GM18511 (cell line): ENCODE results near the gene UBL5.

Source experiments
- ATAC-seq: cut with Tn5 transposase; IDR thresholded peaks from one replicate; pipeline ENCODE4 v1.9.1; 2021; ENCODE audit warnings: mild to moderate bottlenecking, moderate library complexity; ENCODE audit not compliant: unreplicated experiment

UBL5 gene

DNA sequence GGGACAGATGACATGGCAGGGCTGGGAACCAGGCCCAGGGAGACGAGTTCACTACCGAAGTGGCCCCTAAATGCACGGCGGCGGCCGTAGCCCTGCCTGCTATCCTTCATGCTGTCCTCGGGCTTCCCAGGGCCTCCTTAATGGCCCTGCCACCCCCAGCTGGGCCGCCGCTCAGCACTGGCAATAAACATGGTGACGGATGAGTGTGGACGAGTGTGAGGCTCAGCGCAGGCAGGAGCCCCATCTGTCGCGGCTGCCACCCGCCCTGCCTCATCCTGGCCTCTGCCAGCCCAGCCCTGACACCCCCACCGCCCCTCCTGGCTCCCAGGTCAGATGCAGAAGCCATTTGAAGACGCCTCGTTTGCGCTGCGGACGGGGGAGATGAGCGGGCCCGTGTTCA is 21.0 kb downstream of the UBL5 start:
- no peak for ATAC-seq

DNA sequence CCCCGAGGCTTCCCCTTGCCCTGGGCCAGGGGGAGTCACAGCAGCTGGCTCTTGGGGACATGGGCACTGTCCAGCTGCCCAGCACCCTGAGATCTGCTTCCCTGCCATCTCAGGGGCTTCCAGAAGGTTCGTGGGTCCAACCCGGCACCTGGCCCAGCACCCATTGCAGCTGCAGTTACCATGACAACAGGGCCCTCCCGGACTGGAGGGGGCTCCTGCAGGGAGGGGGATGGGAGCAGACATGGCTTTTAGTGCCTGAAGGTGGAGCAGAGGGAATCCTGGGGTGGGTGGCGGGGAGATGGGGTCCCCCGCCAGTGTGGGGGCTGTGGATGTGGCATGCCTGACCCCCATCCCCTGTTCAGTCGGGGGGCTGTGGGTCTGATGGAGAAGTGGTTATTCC is 22.1 kb downstream of the UBL5 start:
- no peak for ATAC-seq

DNA sequence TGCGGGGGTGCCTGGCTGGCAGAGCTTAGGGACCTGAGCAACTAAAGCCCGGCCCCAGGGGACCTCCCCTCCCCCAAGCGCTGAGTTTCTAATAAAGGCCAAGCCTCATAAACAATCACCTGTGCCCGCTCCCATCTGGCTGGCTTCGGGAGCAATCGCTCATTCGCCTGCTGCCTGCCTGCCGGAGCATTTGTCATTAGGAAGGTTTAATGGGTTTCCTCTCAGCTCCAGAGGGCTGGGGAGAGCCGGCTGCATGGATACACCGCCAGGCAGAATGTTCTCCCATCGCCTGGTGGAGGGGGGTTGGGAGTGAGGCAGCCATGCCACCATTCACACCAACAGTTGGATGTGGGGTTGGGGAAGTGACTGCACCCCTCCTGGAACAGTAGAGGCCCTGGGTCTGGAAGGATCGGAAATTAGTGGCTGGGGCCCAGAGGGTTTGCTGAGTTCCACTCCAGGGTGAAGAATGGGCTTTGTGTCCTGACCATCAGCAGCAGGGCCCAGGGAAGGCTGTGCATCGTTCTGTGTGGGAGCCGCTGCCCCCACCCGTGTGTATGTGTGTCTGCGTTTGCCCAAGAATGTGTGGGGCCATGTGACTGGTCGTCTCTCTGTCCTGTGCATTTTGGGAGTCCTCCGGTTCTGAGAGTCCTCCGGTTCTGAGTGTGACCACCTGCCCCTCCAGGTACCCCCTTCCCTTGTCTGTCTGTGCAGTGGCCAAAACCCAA is 22.7 kb downstream of the UBL5 start:
- no peak for ATAC-seq

DNA sequence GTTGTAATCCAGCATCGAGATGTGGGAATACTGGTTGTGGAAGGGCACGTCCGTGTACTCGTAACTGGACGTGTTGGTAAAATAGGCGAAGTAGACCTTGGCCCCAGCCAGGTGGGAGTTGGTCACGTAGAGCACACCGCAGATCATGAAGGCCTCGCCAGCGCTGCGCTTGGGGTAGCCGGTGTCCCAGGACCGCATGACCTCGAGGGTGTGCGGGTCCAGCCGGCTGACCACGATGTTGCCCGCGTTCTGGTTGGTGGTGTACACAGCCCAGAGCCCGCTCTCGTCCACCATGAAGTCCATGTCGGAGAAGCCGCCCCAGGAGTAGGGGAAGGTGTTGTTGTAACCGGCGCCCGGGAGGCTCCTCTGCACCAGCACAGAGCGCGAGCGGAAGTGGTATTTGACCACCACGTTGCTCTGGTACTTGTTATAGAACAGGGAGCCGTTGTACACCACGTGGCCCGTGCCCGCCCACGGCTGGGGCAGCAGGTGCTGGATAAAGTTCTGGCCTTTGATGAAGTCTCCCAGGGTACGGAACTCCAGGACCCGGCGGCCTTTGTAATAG is 26.6 kb downstream of the UBL5 start:
- no peak for ATAC-seq

DNA sequence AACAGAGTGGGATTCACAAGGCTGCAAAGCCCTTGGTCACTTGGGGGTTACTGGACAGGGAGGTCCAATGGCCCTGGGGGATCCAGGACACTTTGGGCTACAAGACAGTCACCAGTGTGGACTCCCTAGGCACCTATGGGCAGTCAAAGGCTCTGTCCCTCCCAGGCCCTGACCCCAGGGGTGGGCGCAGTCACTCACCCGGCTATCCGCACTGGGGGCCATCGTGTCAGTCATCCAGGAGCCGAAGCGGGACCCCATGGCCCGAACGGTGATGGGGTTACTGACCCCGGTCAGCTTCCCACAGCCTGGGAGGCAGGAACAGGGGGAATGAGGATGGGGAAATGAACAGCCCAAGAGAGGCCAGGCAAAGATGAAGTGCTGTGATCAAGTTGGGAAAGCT is 28.9 kb downstream of the UBL5 start:
- ATAC-seq, result no peak

DNA sequence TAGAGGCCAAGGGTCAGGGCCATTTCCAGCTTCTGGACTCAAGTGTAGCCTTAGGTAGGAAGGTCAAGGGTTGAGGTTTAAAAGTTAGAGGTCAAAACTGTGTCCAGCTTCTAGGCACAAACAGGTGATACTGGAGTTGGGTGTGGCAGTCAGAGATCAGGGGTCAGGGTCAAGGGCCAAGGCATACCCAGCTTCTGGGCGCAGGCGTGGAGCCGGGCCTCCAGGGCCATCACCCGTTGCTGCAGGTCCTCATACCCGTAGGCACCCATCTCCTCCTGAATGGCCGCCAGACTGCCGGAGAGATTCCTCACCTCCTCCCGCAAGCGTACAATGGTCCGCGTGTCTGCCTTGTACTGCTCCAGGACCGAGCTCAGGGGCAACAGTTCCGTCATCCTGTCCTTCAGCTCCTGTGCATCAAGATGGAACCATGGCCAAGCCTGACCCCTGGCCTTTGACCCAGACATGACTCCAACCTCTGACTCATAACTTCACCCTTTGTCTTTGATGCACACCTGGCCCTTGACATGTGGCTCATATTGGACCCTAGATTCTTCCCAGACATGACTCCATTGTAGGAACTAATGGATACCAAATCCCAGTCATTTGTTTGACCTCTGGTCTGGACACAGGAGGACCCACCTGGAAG is 29.5 kb downstream of the UBL5 start:
- no peak for ATAC-seq

DNA sequence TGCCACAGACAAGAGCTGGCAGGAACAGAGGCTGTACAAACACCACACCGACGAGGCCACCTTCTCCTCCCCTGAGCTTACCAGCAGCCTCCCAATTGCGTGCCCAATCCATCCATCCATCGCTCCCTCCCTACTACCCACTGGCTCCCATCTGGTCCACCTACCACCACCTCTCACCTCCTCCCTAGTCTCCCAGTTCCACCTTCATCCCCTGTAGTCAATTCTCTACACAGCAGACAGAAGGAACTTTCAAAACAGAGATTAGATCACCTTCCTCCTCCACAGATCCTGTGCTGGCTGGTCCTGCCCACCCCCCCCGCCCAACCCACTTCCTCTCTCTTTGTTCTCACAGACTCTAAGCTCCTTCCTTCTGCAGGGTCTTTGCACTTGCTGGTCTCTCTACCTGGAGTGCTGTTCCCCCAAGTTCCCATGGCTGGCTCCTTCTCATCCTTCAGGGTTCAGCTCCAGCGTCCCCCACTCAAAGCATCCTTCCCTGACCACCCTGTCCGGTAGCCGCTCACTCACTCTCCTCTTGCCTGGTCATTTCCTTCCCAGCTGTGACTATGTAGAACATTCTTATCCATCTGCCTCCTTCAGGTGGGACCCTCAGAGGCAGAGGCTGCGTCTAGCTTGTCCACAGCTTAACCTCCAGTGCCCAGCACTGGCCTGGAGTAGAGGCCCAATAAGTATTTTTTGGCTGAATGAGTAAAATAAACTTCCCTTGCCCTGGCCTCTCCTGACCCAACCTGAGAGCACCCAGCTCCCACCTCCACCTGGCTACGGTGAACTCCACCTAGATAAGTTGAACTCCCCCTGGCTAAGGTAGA is 30.4 kb downstream of the UBL5 start:
- no peak for ATAC-seq

DNA sequence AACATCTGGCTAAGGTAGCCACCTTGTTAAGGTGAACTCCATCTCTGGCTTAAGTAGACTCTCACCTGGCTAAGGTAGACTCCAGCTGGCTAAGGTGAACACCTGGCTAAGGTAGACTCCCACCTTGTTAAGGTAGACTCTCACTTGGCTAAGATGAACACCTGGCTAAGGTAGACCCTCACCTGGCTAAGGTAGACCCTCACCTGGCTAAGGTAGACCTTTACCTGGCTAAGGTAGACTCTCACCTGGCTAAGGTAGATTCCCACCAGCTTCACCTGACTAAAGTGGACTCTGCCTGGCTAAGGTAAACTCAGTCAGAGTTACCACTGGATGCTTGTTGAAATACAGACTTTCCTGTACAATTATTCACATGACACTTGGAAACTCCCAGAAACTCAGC is 31.0 kb downstream of the UBL5 start:
- ATAC-seq, result no peak

DNA sequence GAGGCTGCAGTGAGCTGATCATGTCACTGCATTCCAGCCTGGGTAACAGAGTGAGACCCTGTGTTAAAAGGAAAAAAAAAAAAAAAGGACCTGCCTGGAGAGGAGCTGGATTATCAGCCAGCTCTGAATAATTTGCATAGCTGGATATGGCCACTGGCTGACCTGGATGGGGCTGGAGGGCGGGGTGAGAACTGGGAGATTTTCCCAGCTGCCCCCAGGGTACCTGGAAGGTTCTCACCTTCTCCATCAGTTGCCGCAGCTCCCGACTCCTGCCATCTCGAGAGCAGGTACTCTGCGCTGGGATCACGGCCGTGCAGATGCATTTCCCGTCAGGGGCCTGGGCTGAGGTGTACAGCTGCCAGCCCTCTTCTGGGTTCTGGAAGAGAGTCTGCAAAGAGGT is 32.7 kb downstream of the UBL5 start:
- ATAC-seq, result no peak

DNA sequence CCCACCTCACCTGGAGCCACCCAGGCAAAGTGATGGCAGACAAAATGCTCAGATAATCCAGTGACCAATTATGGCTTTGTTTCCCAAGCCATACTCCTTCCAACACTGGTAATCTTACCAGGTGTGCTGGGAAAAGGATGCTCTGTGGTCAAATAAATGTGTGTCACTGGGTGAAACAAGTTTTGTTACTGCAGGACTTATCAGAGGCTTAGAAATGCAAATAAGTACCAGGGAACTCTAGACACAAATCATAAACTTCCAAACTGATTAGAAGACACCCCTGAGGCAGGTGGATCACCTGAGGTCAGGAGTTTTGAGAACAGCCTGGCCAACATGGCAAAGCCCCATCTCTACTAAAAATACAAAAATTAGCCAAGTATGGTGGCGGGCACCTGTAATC is 33.8 kb downstream of the UBL5 start:
- ATAC-seq, result no peak

DNA sequence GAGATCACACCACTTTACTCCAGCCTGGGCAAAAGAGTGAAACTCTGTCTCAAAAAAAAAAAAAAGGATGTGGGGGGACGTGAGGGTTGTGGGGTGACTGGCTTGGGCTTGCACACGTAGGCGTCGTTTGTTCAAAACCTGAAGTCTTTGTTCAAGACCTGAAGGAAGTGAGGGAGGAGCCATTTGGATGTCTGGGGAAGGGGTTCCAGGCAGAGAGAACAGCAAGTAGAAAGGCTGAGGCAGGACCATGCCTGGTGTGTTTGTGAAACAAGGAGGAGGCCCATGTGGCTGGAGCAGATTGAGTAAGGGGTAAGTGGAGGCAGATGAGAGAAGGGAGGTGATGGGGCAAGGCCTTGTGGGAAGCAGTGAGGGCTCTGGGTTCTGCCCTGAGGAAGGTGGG is 35.2 kb downstream of the UBL5 start:
- no peak for ATAC-seq

DNA sequence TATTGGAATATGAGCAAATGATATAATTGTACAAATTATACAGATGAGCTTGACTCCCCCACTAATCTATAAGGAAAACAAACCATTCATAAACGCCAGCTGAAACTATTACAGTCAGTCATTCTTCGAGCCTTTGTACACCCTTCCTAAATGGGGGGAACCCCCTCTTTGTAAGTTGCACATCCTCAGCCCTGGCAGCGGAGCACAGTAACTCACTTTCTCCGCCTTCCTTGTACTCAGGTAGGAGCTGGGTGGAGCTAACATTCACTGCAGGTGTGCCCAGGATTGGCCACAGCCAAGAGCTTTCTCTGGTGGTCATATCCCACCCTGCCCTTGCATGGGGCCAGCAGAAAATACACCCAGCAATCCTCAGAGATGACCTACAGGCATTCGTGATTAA is 36.0 kb downstream of the UBL5 start:
- no peak for ATAC-seq

DNA sequence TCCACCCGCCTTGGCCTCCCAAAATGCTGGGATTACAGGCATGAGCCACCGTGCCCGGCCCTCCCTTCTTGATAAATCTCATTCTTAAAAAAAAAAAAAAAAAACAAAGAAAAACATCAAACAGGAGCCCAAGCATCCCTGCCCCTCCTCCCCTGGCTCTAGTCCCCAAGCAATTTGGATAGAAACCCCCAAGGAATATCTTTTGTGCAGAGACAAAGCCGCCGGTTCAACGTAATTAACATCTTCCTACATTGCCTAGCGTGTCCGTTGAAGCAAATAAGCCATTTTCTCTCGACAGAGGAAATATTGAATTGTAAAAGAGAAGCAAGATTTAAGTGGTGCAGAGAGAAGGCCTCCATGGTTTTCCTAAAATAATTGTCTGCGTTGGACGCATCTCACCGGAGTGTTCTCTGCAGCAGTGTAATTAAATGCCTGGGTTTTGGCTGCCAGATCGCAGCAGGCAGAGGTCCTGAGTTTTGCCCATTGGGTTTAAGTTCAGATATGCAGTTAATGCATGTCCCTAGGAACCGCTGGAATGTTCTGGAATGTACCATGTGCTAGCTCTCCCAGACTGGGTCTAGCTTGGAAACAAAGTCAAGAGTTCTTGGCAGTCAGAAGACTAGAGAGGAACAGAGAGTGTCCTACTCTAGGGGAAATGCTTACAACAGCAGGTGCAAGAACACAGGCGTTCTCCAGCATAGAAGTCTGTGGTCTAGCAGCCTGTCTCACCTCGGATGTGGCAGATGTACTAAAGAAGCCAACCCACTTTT is 38.2 kb downstream of the UBL5 start:
- no peak for ATAC-seq

DNA sequence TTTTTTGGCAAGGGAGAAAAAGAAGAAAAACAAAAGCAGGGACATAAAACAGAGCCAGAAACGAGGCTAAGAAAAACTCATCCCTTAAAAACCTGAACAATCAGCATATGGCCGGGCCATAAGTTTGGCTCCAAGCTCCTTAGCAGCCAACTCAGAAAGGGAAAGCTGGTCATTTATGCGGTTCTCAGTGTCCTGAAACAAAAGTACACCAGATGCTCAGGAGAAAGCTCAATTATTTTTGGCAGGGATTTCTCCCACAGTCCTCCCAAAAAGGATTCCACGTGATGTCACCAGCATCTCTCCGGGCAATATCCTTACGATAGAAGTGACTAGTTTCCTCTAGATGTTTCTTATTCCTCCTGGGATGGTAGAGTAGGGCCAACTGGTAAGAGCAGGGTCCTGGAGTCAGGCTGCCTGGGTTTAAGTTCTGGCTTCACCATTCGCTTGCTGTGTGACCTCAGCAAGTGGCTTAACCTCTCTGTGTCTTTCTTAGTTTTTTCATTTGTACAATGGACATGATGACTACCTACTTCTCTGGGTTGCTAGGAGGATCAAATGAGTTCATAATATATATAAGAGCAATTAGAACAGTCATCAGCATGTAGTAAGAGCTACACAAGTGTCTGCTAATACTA is 41.4 kb downstream of the UBL5 start:
- no peak for ATAC-seq

DNA sequence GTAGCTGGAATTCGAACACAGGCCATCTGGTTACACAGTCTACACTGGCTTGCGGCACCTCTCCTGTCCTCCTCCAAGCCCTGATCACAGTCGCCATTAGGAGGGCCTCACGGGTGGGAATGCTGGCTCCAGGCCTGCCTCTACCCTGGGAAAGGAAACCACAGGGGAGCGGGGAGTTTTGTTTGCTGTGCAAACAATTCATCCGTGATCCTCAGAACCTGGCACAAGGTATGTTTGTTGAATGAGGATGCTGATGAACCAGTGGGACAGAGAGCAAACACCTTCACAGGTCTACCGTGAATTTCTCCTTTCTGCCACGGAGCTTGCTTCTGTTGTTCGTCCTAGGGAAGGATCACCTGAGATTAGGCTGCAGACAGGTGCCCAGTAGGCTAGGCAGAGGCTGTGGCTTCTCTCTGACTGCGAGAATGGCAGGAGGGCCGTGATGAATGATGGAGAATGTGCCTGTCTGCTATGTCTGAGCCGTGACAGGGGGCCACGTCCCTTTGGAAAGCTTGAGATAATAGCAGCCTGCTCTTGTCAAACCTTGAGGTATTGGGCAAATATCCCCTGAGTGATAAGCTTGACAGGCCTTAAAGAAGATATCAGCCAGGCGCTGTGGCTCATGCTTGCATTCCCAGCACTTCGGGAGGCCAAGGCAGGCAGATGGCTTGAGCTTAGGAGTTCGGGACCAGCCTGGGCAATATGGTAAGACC is 44.1 kb downstream of the UBL5 start:
- no peak for ATAC-seq

DNA sequence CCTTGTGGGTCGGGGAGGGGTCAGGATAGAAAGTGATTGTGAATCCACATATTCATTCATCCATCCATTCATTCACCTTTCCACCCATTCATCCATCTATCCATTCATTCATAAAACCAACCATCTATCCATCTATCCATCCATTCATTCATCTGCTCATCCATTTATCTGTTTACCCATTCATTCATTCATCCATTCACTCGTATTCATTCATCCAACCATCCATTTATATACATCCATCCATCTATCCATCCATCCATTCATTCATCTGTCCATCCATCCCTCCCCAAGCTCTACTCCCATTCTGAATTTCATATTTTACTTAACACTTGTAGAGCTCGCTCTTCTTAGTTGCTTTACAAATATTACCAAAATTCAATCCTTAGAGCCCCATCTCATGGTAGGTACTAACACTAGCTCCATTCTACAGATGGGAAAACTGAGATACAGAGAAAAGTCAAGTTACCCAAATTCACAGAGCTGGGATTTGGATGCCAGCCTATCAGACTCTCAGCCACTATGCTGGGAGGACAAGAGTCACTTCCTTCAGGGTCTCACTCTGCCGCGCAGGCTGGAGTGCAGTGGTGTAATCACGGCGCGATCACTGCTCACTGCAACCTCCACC is 45.0 kb downstream of the UBL5 start:
- no peak for ATAC-seq

DNA sequence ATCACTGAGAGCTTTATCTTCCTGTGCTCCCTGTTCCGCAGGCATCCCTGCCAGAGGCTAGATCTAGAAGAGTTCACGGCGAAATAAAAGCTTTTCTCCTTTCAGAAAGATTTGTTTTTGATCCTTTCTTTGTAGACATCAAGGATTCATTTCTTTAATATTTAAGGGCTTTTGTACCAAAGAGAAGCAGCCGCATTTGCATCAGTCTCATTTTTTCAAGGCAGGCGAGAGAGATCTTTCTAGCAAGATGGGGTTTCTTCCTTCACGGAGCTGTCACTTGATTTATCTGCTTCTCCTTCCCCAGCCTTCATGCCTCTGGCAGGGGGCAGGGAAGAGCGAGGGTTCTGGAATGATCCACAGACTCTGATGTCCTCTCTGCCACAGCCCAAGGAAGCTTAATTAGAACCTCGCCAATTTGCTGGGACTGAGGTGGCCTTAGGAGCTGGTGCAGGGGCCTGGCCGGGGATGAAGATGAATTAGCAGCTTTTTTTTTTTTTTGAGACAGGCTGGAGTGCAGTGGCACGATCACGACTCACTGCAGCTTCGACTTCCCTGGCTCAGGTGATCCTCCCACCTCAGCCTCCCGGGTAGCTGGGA is 47.4 kb downstream of the UBL5 start:
- no peak for ATAC-seq

DNA sequence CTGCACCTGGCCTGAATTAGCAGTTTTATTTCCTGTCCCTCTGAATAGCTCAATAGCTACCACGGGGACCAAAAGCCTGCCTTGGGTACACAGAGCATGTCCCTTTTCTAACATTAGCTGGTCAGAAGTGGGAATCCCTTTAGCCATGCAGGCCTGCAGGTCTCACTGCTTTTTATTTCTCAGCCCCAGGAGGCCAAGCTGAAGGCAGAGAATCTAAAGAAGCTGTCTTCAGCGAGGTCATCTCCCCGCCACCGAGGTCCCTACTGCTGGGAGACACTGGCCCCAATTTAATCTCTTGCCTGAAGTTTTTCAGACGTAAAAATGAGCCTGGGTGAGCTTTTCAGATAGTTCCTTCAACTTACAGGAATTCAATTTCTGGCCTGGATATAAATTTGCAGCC is 48.1 kb downstream of the UBL5 start:
- no peak for ATAC-seq
